T-helper 17 cell (primary cell): ENCODE results near the gene KCNK16. TPM values are rescaled to one million over a fixed set of nuclear protein-coding genes. Genes with fewer than 3 reads are reported as not detected.
A peak's percentile ranks its signal among the peaks of the same experiment; 100 is the strongest.

Experiments
- ATAC-seq: fragments of 150-1000 bp; cut with Tn5 transposase; 2 replicates; pipeline ENCODE4 v1.10.0; 2021; ENCODE audit warnings: mild to moderate bottlenecking, moderate library complexity
- DNase-seq, 3 donors: peaks; one replicate each; pipeline versions ENCODE4 v3.0.0 to v3.0.0-alpha.2; 2020 to 2021
- H3K9me3 ChIP-seq: one replicate; pipeline ENCODE4 v1.7.0; 2013; ENCODE audit warnings: low read length, mild to moderate bottlenecking; ENCODE audit not compliant: control insufficient read depth, poor library complexity, severe bottlenecking
- H3K27ac Mint-ChIP-seq: one replicate; pipeline ENCODE4 v1.8.0; 2022; ENCODE audit warnings: mild to moderate bottlenecking, moderate library complexity, mixed read lengths
- H3K27me3 Mint-ChIP-seq: one replicate; pipeline ENCODE4 v1.8.0; 2022; ENCODE audit warnings: mixed read lengths
- H3K36me3 Mint-ChIP-seq: one replicate; pipeline ENCODE4 v1.8.0; 2022; ENCODE audit warnings: low read depth, mixed read lengths
- H3K4me1 Mint-ChIP-seq: one replicate; pipeline ENCODE4 v1.8.0; 2022; ENCODE audit warnings: mild to moderate bottlenecking, mixed read lengths
- H3K4me3 Mint-ChIP-seq: one replicate; pipeline ENCODE4 v1.8.0; 2022; ENCODE audit warnings: mild to moderate bottlenecking, moderate library complexity, mixed read lengths
- total RNA-seq, 4 donors: library from RNA in 2 of 4; stranded (reverse) in 2 of 4; gene quantifications; one replicate each; pipeline ENCODE4 v1.2.3 and lab custom pipeline; 2022 to 2026

KCNK16 gene
- total RNA-seq, 2 donors from 2014 or later = not detected

DNA sequence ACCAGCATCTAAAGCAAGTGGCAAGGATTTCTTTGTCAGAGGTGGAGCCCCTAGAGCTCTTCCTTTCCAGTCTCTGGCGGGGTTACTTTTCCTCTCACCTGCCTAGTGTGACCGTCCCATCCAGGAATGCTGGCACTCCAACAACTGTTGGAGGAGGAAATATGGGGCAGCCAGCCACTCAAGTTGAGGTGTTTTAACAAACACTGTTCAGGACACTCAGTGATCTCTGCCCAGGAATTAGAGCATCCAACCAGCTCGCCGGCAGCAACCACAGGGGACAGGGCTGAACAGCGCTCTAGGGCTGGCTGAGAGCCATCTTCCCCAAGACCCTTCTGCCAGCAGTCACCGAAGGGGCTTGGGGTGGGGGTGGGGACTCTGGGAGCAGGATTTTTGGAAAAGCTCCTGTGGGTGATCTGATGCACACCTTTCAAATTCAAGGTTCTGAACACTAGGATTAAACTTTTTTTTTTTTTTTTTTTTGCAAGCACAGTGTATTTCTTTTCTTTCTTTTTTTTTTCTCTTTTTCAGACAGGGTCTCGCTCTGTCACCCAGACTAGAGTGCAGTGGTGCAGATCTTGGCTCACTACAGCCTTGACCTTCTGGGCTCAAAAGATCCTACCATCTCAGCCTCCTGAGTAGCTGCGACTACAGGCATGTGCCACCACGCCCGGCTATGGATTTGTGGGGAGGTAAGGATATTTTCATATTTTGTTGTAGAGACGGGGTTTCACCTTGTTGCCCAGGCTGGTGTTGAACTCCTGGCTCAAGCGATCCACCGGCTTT is 28.4 kb upstream of the KCNK16 start:
- no peaks in the 10 kb centered on the region for H3K36me3 Mint-ChIP-seq
- peaks cover 5% of the 10 kb centered on the region for H3K4me1 Mint-ChIP-seq
- no peak for DNase-seq
- no peak overlapping the region for H3K27ac Mint-ChIP-seq
- H3K9me3 ChIP-seq = no peaks in the 10 kb centered on the region
- ATAC-seq = no peak
- no peak overlapping the region for H3K4me3 Mint-ChIP-seq
- H3K27me3 Mint-ChIP-seq = peaks cover 14% of the 10 kb centered on the region

DNA sequence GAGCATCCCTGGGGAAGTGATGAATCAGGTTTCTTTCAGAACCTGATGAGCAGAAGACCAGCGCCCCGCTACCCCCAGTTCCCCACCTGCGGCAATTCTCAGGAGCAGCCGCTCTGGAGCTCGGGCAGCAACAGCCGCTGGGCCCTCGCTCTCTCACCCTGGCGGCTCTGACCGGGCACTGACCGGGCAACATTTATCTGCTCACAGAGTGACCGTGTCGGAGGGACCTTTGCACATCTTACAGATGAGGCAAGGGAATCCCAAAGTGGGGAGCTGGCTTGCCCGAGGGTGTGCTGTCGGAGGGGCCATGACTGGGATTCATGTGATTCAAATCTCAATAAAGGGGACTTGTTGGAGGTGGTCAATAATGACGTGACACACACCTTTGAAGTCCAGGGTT is 26.2 kb upstream of the KCNK16 start:
- peaks cover 8% of the 10 kb centered on the region for H3K4me1 Mint-ChIP-seq
- ATAC-seq (no peak), DNase-seq (no peak)
- H3K36me3 Mint-ChIP-seq = no peaks in the 10 kb centered on the region
- H3K4me3 Mint-ChIP-seq = no peak overlapping the region
- no peaks in the 10 kb centered on the region for H3K9me3 ChIP-seq
- H3K27ac Mint-ChIP-seq = no peak overlapping the region
- H3K27me3 Mint-ChIP-seq = peaks cover 20% of the 10 kb centered on the region

DNA sequence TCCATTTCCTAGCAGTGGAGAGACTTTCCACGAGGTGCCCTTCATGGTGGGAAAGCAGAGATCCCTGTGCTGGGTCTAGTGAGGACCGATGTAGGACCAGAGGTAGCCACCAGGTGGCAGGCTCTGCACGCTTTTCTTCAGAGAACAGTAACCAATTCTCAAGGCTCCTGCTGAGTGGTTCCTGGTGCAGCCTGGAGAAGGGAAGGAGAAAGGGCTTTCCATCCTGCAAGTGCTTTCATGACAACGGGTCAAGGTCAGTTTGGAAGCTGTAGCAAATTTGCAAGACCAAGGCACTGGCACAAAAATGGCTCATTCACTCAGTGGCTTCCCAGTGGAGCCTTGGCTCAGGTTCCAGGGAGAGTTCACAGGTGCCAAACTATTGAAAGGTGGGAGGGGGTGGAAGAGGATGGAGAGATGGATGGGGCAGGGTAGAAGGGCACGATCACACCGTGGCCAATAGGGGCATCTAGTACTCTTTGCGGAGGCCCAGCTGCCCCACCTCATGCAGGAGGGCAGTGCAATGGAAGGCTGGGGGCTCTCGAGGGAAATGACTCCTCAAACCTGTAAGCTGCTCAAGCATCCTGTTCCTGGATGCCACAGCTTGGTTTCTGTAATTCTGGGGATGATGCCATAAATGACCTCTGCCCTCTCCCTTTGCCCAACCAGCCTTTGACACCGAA is 25.5 kb upstream of the KCNK16 start:
- H3K27me3 Mint-ChIP-seq = peaks cover 16% of the 10 kb centered on the region
- ATAC-seq (peak; percentile 65), DNase-seq (peak in 1 of 3 donors; percentile 26)
- H3K9me3 ChIP-seq = no peaks in the 10 kb centered on the region
- H3K36me3 Mint-ChIP-seq = no peaks in the 10 kb centered on the region
- H3K27ac Mint-ChIP-seq = no peak overlapping the region
- peaks cover 8% of the 10 kb centered on the region for H3K4me1 Mint-ChIP-seq
- H3K4me3 Mint-ChIP-seq = no peak overlapping the region

DNA sequence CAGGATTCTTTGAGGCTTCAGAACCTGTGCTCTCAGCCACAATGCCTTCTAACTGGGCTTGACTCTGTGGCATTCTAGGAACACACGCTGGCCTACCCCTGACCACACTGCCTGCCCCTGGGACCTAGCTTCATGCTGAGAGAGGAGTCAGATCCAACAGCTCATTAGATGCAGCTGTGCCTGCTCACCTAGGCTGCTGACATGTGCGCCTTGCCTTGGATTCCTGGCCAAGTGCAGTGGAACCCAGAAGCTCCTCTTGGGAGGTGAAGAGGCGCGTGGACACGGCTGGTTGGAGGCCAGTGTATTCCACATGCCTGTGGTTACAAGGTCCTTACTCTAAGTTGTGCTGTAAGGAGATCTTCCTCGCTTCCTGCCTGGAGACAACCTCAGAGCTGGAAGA is 24.7 kb upstream of the KCNK16 start:
- no peaks in the 10 kb centered on the region for H3K9me3 ChIP-seq

DNA sequence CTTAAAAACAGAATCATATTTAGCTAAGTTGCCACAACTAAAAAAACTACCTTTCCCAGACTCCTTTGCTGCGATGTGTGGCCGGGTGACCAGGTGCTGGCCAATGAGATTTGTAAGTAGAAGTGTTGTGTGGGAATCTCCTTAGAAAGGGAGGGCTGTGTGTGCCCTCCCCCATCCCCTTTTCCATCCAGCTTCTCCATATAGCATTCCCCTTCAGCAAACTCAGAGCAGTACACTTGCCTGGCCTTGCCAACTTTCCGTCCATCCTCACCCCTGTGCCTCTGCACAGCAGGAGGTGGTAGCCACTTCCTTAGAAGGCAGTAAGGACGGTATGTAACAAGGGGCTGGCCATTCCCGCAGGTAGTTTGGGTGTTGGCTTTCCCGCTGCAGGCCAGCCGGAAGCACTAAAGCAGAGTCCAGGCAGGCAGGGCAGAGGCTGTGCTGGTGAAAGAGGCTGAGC is 22.3 kb upstream of the KCNK16 start:
- Mint-ChIP-seq H3K27me3 (peaks cover 16% of the 10 kb centered on the region), H3K36me3 (no peaks in the 10 kb centered on the region), H3K4me1 (peaks cover 8% of the 10 kb centered on the region), H3K27ac (no peak overlapping the region), H3K4me3 (no peak overlapping the region)
- ATAC-seq (no peak), DNase-seq (no peak)
- H3K9me3 ChIP-seq = no peaks in the 10 kb centered on the region

More for the DNA sequence above, 24.7 kb upstream of the KCNK16 start:
- Mint-ChIP-seq H3K4me3 (no peak overlapping the region), H3K27ac (no peak overlapping the region), H3K4me1 (peaks cover 8% of the 10 kb centered on the region), H3K36me3 (no peaks in the 10 kb centered on the region), H3K27me3 (peaks cover 16% of the 10 kb centered on the region)
- ATAC-seq = no peak
- DNase-seq = no peak

DNA sequence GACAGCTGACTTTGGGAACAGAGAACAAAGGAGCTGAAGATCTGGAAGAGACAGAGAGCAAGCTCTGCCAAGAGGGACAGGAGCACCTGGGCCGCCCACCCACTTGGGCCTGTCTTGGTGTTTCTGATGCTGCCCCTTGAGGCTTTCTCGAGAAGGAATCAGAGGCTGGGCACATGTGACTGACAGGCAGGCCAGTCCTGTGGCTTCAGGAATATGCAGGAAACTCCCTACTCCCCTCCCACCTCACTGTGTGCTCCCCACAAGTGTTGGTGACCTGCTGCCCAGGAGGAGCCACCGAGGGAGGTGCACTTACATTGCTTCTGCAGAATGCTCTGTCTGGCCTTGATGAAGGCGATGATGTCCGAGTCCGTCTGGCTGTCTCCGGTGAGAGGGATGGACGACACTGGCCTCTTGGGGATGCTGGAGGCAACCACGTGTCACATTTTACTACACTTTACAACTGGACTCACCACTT is 20.9 kb upstream of the KCNK16 start:
- H3K27ac Mint-ChIP-seq = no peak overlapping the region

DNA sequence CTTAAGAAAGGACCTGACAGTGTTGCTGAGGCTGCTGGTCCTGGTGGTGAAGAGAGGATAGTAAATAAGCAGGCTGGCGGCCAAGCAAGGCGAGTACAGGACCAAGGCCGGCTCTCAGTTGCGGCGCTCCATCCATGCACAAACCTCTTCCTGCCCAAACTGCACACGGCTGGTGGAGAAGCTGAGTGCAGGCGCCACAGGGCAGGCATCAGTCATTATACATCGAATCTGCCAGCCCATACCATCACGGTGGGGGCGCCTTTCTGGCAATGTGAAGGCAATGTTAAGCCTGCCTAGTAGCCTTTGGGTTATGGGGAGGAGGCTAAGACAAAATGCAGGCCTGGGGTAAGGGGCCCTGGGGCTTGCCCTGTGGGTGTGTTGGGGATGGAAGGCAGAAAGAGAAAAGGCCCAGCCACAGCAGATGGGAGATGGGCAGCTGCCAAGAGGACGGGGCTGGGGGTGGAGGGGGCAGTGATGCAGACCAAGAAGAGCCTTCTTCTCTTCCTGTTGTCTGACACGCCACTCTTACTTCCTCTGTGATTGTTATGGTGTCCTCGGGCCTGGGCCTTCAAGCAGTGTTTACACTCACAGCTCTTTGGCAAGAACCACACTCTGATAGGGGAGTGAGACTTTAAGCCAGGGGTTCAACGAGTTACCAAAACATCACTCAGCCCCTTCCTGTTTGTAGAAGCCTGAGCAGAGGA is 20.3 kb upstream of the KCNK16 start:
- ATAC-seq (no peak), DNase-seq (no peak)
- Mint-ChIP-seq H3K36me3 (no peaks in the 10 kb centered on the region), H3K27me3 (peaks cover 10% of the 10 kb centered on the region), H3K27ac (no peak overlapping the region), H3K4me1 (peaks cover 6% of the 10 kb centered on the region), H3K4me3 (no peak overlapping the region)
- no peaks in the 10 kb centered on the region for H3K9me3 ChIP-seq

More for the DNA sequence above, 20.9 kb upstream of the KCNK16 start:
- DNase-seq = no peak
- no peak overlapping the region for H3K4me3 Mint-ChIP-seq
- no peak for ATAC-seq
- H3K9me3 ChIP-seq = no peaks in the 10 kb centered on the region
- peaks cover 8% of the 10 kb centered on the region for H3K4me1 Mint-ChIP-seq
- no peaks in the 10 kb centered on the region for H3K36me3 Mint-ChIP-seq
- H3K27me3 Mint-ChIP-seq = peaks cover 10% of the 10 kb centered on the region

DNA sequence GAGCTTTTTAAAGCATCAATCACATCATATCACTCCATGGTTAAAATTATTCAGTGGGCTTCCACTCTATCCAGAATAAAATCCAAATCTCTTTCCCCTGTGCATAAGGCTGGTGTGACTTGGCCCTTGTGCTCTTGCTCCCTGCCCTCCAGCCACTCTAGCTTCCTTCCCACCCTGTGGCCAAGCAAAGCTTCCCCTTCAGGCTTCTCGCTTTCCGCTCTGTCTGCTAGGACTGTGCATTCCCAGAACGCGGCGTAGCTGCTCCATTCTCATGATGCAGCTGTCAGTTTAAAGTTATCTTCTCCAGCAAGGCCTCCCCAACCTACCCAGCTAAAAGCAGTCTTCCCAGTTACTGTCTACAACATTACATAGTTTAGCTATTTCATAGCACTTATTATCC is 19.4 kb upstream of the KCNK16 start:
- H3K36me3 Mint-ChIP-seq = no peaks in the 10 kb centered on the region

DNA sequence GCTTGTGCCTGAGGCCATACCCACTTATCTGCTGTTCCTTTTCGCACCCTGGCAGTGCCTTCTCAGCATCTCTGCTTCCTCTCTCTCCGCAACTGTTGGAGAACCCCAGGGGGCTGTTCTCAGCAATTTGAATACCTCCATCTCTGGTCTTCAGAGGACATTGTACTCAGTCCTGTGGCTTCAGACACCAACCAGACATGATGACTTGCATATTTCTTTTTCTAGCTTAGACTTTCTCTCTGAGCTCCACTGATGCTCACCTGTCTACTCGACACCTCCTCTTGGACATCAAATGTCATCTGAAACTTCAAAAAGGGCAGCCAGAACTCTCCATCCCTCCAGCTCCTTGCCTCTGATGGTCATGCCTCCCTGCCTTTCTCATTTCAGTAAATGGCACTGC is 18.9 kb upstream of the KCNK16 start:
- Mint-ChIP-seq H3K27ac (no peak overlapping the region), H3K4me3 (no peak overlapping the region), H3K27me3 (peaks cover 12% of the 10 kb centered on the region), H3K36me3 (no peaks in the 10 kb centered on the region), H3K4me1 (peaks cover 15% of the 10 kb centered on the region)
- ATAC-seq = no peak
- no peaks in the 10 kb centered on the region for H3K9me3 ChIP-seq
- no peak for DNase-seq

More for the DNA sequence above, 19.4 kb upstream of the KCNK16 start:
- no peak overlapping the region for H3K27ac Mint-ChIP-seq
- no peaks in the 10 kb centered on the region for H3K9me3 ChIP-seq
- DNase-seq = no peak
- no peak for ATAC-seq
- H3K27me3 Mint-ChIP-seq = peaks cover 10% of the 10 kb centered on the region
- H3K4me3 Mint-ChIP-seq = no peak overlapping the region
- peaks cover 9% of the 10 kb centered on the region for H3K4me1 Mint-ChIP-seq

DNA sequence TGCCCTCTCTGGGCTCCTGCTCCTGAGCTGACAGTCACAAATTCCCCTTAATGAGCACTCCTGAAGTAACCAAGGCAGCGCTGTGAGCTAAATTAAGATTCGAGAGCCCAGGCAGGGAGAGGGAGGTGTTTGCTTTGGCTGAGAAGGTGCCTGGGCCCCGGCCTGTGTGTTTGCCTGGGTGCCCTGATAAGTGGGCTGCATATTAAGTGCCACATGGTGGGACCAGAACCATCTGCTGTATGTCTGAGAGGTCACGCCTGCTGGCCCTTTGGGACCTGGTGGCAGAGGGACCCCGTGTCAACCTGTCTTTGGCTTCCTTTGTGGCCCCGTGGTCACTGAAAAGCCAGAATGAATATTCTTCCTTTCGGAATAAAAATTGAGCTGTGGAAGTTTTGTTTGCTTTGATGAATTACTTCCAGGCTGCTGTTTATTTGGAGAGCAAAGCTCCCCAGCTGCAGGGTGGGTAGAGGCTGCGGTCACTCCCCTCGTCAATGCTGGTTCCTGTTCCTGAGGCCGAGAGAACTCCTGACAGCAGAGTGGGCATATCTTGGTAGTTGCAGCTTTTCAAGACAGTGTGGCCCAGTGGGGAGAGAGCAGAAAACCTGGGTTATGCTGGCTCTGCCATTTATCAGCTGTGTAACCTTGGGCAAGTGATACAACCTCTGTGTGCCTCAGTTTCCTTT is 17.5 kb upstream of the KCNK16 start:
- ATAC-seq (no peak), DNase-seq (no peak)
- Mint-ChIP-seq H3K27ac (no peak overlapping the region), H3K27me3 (peaks cover 16% of the 10 kb centered on the region), H3K4me3 (no peak overlapping the region), H3K36me3 (no peaks in the 10 kb centered on the region), H3K4me1 (peaks cover 22% of the 10 kb centered on the region)
- H3K9me3 ChIP-seq = no peaks in the 10 kb centered on the region

DNA sequence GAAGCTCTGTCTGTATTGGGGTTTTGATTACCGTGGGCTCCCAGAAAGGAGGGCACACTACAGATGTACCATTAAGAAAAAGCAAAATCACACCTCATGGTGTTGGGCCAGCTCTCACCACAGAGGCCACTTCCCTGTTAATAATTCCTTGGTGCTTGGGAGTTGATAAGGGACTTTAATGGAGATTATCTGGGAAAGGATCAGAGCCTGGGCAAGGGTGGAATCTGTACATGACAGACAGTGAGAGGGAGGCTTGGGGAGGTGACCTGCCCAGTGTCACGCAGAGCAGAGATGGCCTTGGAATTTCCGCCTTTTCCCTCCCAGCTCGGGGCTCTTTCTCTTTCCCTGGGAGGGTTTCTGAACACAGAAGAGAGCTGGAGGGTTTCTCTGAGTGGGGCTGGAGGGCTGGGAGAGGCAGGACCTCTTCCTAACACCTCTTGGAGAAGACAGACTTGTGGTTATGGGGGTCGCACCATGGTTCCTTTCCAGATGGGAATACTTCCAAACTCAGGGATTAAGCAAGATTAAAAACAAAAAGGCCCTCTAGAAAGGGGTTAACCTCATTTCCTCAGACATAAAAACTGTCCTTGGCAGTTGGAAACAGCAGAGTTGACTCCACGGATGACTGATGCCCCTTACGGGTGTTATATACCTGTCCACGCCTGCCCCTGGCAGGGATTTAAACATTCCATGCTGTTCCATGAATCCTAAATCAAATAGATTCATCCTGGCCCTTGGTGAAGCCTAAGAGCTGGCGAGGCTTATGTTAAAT is 16.8 kb upstream of the KCNK16 start:
- Mint-ChIP-seq H3K27me3 (peaks cover 20% of the 10 kb centered on the region), H3K36me3 (no peaks in the 10 kb centered on the region), H3K4me1 (peaks cover 24% of the 10 kb centered on the region), H3K4me3 (no peak overlapping the region), H3K27ac (no peak overlapping the region)
- no peaks in the 10 kb centered on the region for H3K9me3 ChIP-seq
- no peak for DNase-seq
- ATAC-seq = no peak

DNA sequence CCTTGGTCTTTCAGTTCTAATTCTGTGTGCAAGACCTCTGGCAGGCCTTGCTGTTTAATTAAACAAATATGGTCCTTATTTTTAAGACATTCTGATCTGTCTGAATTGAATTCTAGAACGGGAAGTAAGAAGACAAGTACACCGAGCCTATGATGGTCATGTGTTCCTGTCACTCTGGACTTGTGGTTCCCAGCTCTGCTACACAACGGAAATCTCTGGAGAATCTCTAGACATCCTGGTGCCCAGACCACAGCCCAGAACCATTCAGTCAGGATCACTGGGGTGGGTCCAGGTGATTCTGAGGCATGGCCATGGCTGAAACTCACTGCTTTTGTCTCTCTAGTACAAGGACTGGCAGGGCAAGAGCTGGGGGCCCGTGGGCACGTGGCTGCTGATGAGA is 15.9 kb upstream of the KCNK16 start:
- Mint-ChIP-seq H3K4me3 (no peak overlapping the region), H3K36me3 (no peaks in the 10 kb centered on the region), H3K27ac (no peak overlapping the region), H3K27me3 (peaks cover 15% of the 10 kb centered on the region), H3K4me1 (peaks cover 20% of the 10 kb centered on the region)
- ATAC-seq = no peak
- DNase-seq = no peak
- no peaks in the 10 kb centered on the region for H3K9me3 ChIP-seq
